GM12892 (cell line): ENCODE data around the gene PLA2G15.

ENCODE experiments used
- DNase-seq: peaks from one replicate; pipeline ENCODE4 v3.0.0; 2011; ENCODE audit not compliant: insufficient read length
- FAIRE-seq: peaks from 2 replicates; lab custom pipeline; 2011; peaks lifted over from hg19 to GRCh38; lab: Jason Lieb, UNC
- POLR2A ChIP-seq: IDR thresholded peaks from 2 replicates; pipeline ENCODE4 v1.6.1; 2011; ENCODE audit warnings: low read depth, low read length, control low read depth
- POLR2AphosphoS5 ChIP-seq: IDR thresholded peaks from 2 replicates; pipeline ENCODE4 v1.6.1; 2011; ENCODE audit warnings: low read depth, low read length, control low read depth
- TAF1 ChIP-seq: IDR thresholded peaks from 2 replicates; pipeline ENCODE4 v1.6.1; 2011; ENCODE audit warnings: low read depth, mild to moderate bottlenecking, control low read depth, low read length, borderline replicate concordance

The PLA2G15 gene

GRCh38 chr16:68264128-68265077, 19.2 kb downstream of the PLA2G15 start, which contains the start of gene SLC7A6:
Gene SLC7A6, plus strand, starts transcription at chr16:68264526. Its CDS starts 10,201 bp downstream, at chr16:68274727.
- TF ChIP-seq TAF1 (no peak; the same call in 1 of the 2 replicates), POLR2A (peak; percentile 52), POLR2AphosphoS5 (peak; percentile 45; the same call in 1 of the 2 replicates)
- FAIRE-seq (peak; percentile 80), DNase-seq (peak; percentile 88)

GRCh38 chr16:68265078-68265920, 20.1 kb downstream of the PLA2G15 start:
- peak; percentile 62 for FAIRE-seq
- DNase-seq = no peak
- TF ChIP-seq POLR2AphosphoS5 (no peak), TAF1 (no peak), POLR2A (0 out of 2 replicates have a peak, but pooled peaks have one; percentile 19)

- no peak for DNase-seq
- FAIRE-seq = no peak
- TF ChIP-seq TAF1 (no peak), POLR2A (no peak), POLR2AphosphoS5 (no peak)
These were observed 22.6 kb downstream of the PLA2G15 start for GRCh38 chr16:68267612-68268405.

GRCh38 chr16:68269793-68270192, 24.6 kb downstream of the PLA2G15 start:
- TF ChIP-seq POLR2AphosphoS5 = no peak
- no peak for DNase-seq
- FAIRE-seq = no peak

GRCh38 chr16:68270353-68270752, 25.2 kb downstream of the PLA2G15 start:
- TF ChIP-seq TAF1 (no peak), POLR2A (no peak), POLR2AphosphoS5 (no peak)
- FAIRE-seq = no peak
- no peak for DNase-seq

- FAIRE-seq = no peak
- DNase-seq = no peak
- no peak for TF ChIP-seq POLR2AphosphoS5
- no peak for TF ChIP-seq POLR2A
- no peak for TF ChIP-seq TAF1
These were observed 27.5 kb downstream of the PLA2G15 start for GRCh38 chr16:68272507-68273209.

- FAIRE-seq (no peak), DNase-seq (no peak)
- TF ChIP-seq POLR2A (no peak), TAF1 (no peak), POLR2AphosphoS5 (no peak)
These were observed 28.3 kb downstream of the PLA2G15 start for GRCh38 chr16:68273459-68273858.

GRCh38 chr16:68273896-68274295, 28.7 kb downstream of the PLA2G15 start:
- no peak for DNase-seq
- peak; percentile 17 for FAIRE-seq
- TF ChIP-seq TAF1 (no peak), POLR2AphosphoS5 (no peak), POLR2A (no peak)

- TF ChIP-seq TAF1 = no peak
- no peak for TF ChIP-seq POLR2AphosphoS5
- no peak for TF ChIP-seq POLR2A
- FAIRE-seq = no peak
- no peak for DNase-seq
These were observed 29.3 kb downstream of the PLA2G15 start for GRCh38 chr16:68274441-68274840.

GRCh38 chr16:68275611-68276191, 30.5 kb downstream of the PLA2G15 start:
- peak; percentile 92 for FAIRE-seq
- TF ChIP-seq POLR2A = no peak
- TF ChIP-seq TAF1 = no peak
- peak; percentile 51 for DNase-seq
